H9 (cell line): ENCODE data around the gene NCLN. TPM values are rescaled to one million over a fixed set of nuclear protein-coding genes. Genes with fewer than 3 reads are reported as not detected.

Experiments used
- DNase-seq: peaks from one replicate; pipeline ENCODE4 v3.0.0-alpha.2; 2017
- H2AFZ ChIP-seq: one replicate; pipeline ENCODE4 v1.6.1; 2013; ENCODE audit warnings: mild to moderate bottlenecking, low read length, control low read depth, moderate library complexity
- H2AK5ac ChIP-seq: 2 replicates; pipeline ENCODE4 v1.6.1; 2013; ENCODE audit warnings: low read length, control low read depth, mixed read lengths; ENCODE audit not compliant: insufficient read length
- H2BK120ac ChIP-seq: one replicate; pipeline ENCODE4 v1.6.1; 2013; ENCODE audit warnings: low read depth, mild to moderate bottlenecking, low read length, control low read depth, inconsistent platforms; ENCODE audit not compliant: poor library complexity, severe bottlenecking
- H2BK12ac ChIP-seq: 2 replicates; pipeline ENCODE4 v1.6.1; 2013; ENCODE audit warnings: low read length, control low read depth, mixed read lengths, low read depth; ENCODE audit not compliant: insufficient read length
- H2BK15ac ChIP-seq: 2 replicates; pipeline ENCODE4 v1.6.1; 2013; ENCODE audit warnings: low read depth, low read length, control low read depth
- H2BK20ac ChIP-seq: one replicate; pipeline ENCODE4 v1.6.1; 2013; ENCODE audit warnings: low read depth, mild to moderate bottlenecking, low read length, control low read depth, inconsistent platforms; ENCODE audit not compliant: poor library complexity, severe bottlenecking
- H2BK5ac ChIP-seq: 2 replicates; pipeline ENCODE4 v1.6.1; 2013; ENCODE audit warnings: low read length, control low read depth, mixed read lengths; ENCODE audit not compliant: insufficient read length
- H3K14ac ChIP-seq: 2 replicates; pipeline ENCODE4 v1.6.1; 2013; ENCODE audit warnings: low read length, control low read depth; ENCODE audit not compliant: insufficient read depth
- H3K18ac ChIP-seq: 2 replicates; pipeline ENCODE4 v1.6.1; 2013; ENCODE audit warnings: low read depth, mild to moderate bottlenecking, mixed read lengths, low read length, control low read depth; ENCODE audit not compliant: insufficient read length
- H3K23ac ChIP-seq: 2 replicates; pipeline ENCODE4 v1.6.1; 2013; ENCODE audit warnings: low read length, control low read depth, mixed read lengths, low read depth; ENCODE audit not compliant: insufficient read length
- H3K23me2 ChIP-seq: 2 replicates; pipeline ENCODE4 v1.6.1; 2013; ENCODE audit warnings: low read depth, mild to moderate bottlenecking, mixed read lengths, low read length, control low read depth; ENCODE audit not compliant: insufficient read length, poor library complexity, severe bottlenecking
- H3K27ac ChIP-seq: 2 replicates; pipeline ENCODE4 v1.5.1; 2013; ENCODE audit warnings: low read length, control low read depth, mixed read lengths, low read depth; ENCODE audit not compliant: insufficient read length
- H3K27me3 ChIP-seq: 2 replicates; pipeline ENCODE4 v1.6.1; 2013; ENCODE audit warnings: low read length, control low read depth, inconsistent platforms; ENCODE audit not compliant: insufficient read depth
- H3K4ac ChIP-seq: 2 replicates; pipeline ENCODE4 v1.6.1; 2013; ENCODE audit warnings: low read depth, mild to moderate bottlenecking, control low read depth, inconsistent platforms, low read length, moderate library complexity
- H3K4me1 ChIP-seq: 2 replicates; pipeline ENCODE4 v1.6.1; 2013; ENCODE audit warnings: low read length, control low read depth, inconsistent platforms; ENCODE audit not compliant: insufficient read depth
- H3K4me2 ChIP-seq: 2 replicates; pipeline ENCODE4 v1.6.1; 2013; ENCODE audit warnings: low read length, control low read depth, mixed read lengths; ENCODE audit not compliant: insufficient read length, insufficient read depth
- H3K56ac ChIP-seq: 2 replicates; pipeline ENCODE4 v1.6.1; 2013; ENCODE audit warnings: low read depth, mild to moderate bottlenecking, mixed read lengths, low read length, control low read depth; ENCODE audit not compliant: insufficient read length
- H3K79me1 ChIP-seq: 2 replicates; pipeline ENCODE4 v1.6.1; 2013; ENCODE audit warnings: low read depth, mild to moderate bottlenecking, moderate library complexity, low read length, control low read depth, inconsistent platforms; ENCODE audit not compliant: insufficient read depth, poor library complexity, severe bottlenecking
- H3K79me2 ChIP-seq: 2 replicates; pipeline ENCODE4 v1.6.1; 2013; ENCODE audit warnings: low read length, control low read depth, inconsistent platforms; ENCODE audit not compliant: insufficient read depth
- H3K9ac ChIP-seq: 2 replicates; pipeline ENCODE4 v1.6.1; 2013; ENCODE audit warnings: low read length, control low read depth, mixed read lengths; ENCODE audit not compliant: insufficient read length; ENCODE audit errors: extremely low read depth
- H3K9me3 ChIP-seq: one replicate; pipeline ENCODE4 v1.6.1; 2013; ENCODE audit warnings: low read depth, low read length, inconsistent platforms; ENCODE audit not compliant: control insufficient read depth
- H3T11ph ChIP-seq: one replicate; pipeline ENCODE4 v1.6.1; 2013; ENCODE audit warnings: mild to moderate bottlenecking, low read length, control low read depth, inconsistent platforms
- H4K20me1 ChIP-seq: one replicate; pipeline ENCODE4 v1.6.1; 2013; ENCODE audit not compliant: control insufficient read depth, insufficient read length, insufficient read depth
- H4K5ac ChIP-seq: 2 replicates; pipeline ENCODE4 v1.6.1; 2013; ENCODE audit warnings: low read depth, mild to moderate bottlenecking, mixed read lengths, low read length, control low read depth; ENCODE audit not compliant: insufficient read length
- H4K8ac ChIP-seq: replicated peaks from 2 replicates; pipeline ENCODE4 v1.6.1; 2013; ENCODE audit warnings: low read length, control low read depth, mixed read lengths, low read depth; ENCODE audit not compliant: insufficient read length
- H4K91ac ChIP-seq: 2 replicates; pipeline ENCODE4 v1.6.1; 2013; ENCODE audit warnings: low read depth, mild to moderate bottlenecking, moderate library complexity, mixed read lengths, low read length, control low read depth; ENCODE audit not compliant: insufficient read length
- H3K27ac Mint-ChIP-seq, 3 experiments: 2 replicates in 2 of 3; 3 replicates in 1 of 3; pipeline ENCODE4 v1.8.0; 2020 to 2021; ENCODE audit warnings: mixed read lengths in 3 of 3, mild to moderate bottlenecking in 1 of 3, moderate library complexity in 1 of 3
- H3K27me3 Mint-ChIP-seq: 2 replicates; pipeline ENCODE4 v1.8.0; 2021; ENCODE audit warnings: low read depth, mild to moderate bottlenecking, moderate library complexity, mixed read lengths
- H3K36me3 Mint-ChIP-seq, 3 experiments: 2 replicates in 2 of 3; 3 replicates in 1 of 3; pipeline ENCODE4 v1.8.0; 2020 to 2021; ENCODE audit warnings: low read depth in 3 of 3, mixed read lengths in 3 of 3; ENCODE audit not compliant: insufficient read depth in 1 of 3
- H3K4me1 Mint-ChIP-seq, 2 experiments: 2 replicates each; pipeline ENCODE4 v1.8.0; 2020; ENCODE audit warnings: mixed read lengths in 2 of 2
- H3K4me3 Mint-ChIP-seq, 2 experiments: 2 replicates in 1 of 2; 3 replicates in 1 of 2; pipeline ENCODE4 v1.8.0; 2020 to 2021; ENCODE audit warnings: mild to moderate bottlenecking in 2 of 2, mixed read lengths in 2 of 2, moderate library complexity in 1 of 2
- H3K9me3 Mint-ChIP-seq, 2 experiments: 2 replicates in 1 of 2; 3 replicates in 1 of 2; pipeline ENCODE4 v1.8.0; 2020; ENCODE audit warnings: mild to moderate bottlenecking in 2 of 2, mixed read lengths in 2 of 2, moderate library complexity in 1 of 2
- CTCF ChIP-seq: fragments of 200-600 bp; sonication (generic); conservative IDR thresholded peaks from 3 replicates; pipeline ENCODE4 v1.8.0; 2021; ENCODE audit warnings: antibody characterized with exemption, mild to moderate bottlenecking
- WGBS: extraction: QIAGEN DNeasy Blood & Tissue Kit; methylation state at CpG from one replicate; pipeline ENCODE4 v1.1.7; 2013; ENCODE audit warnings: missing lambda C conversion rate, low lambda C conversion rate, mixed read lengths; ENCODE audit not compliant: insufficient read length; ENCODE audit errors: extremely low coverage; 5-methylcytosine and 5-hydroxymethylcytosine counted together
- total RNA-seq: library from RNA; stranded (reverse); gene quantifications from 2 replicates; pipeline ENCODE4 v1.2.1, GENCODE V29; 2021

NCLN gene
- total RNA-seq, 1 experiment from 2014 or later, result 94.8 TPM

DNA sequence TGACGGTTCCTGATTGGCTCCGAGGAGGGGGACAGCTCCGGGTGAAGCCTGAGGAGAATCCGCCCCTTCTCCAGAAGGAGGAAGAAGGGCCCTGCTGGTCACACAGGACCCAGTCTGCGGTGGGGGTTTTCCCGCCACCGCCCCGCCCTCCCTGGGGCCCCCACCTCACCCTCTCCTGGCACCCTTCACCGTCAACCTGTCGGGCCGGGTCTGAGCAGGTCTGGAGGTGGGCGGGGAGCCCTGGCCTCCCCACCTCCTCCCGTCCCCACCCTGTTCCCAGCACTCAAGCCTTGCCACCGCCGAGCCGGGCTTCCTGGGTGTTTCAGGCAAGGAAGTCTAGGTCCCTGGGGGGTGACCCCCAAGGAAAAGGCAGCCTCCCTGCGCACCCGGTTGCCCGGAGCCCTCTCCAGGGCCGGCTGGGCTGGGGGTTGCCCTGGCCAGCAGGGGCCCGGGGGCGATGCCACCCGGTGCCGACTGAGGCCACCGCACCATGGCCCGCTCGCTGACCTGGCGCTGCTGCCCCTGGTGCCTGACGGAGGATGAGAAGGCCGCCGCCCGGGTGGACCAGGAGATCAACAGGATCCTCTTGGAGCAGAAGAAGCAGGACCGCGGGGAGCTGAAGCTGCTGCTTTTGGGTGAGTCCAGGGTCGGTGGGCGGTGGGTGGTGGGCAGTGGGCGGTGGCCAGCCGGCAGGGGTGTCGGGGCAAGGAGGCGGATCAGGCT is 49.6 kb upstream of the NCLN start, which contains the start of gene GNA15:
GNA15 (plus strand) TSS at position 73 of the 723 bp plus-strand sequence; CDS start at position 491, 418 bp downstream.
- Histone ChIP-seq H4K5ac (no peak within 1 kb of the TSS), H2AFZ (no peak within 1 kb of the TSS), H2BK12ac (no peak within 1 kb of the TSS), H3K27ac (no peak within 1 kb of the TSS), H3K4me2 (no peak within 1 kb of the TSS), H3K27me3 (no peaks in the 10 kb centered on the region), H3K23me2 (no peaks in the 10 kb centered on the region), H3K4me1 (no peaks in the 10 kb centered on the region), H3K18ac (no peak within 1 kb of the TSS), H4K8ac (no peak within 1 kb of the TSS), H2BK15ac (no peak within 1 kb of the TSS), H2BK120ac (no peak within 1 kb of the TSS), H4K20me1 (no peaks in the 10 kb centered on the region), H3K4ac (no peak within 1 kb of the TSS), H4K91ac (no peak within 1 kb of the TSS), H2AK5ac (no peak within 1 kb of the TSS), H3K14ac (no peak within 1 kb of the TSS), H3K9ac (no peak within 1 kb of the TSS), H2BK20ac (no peak within 1 kb of the TSS), H3T11ph (no peak within 1 kb of the TSS), H3K79me2 (no peaks in the 10 kb centered on the region), H3K56ac (no peak within 1 kb of the TSS), H3K79me1 (no peaks in the 10 kb centered on the region), H2BK5ac (no peak within 1 kb of the TSS), H3K23ac (no peak within 1 kb of the TSS), H3K9me3 (no peaks in the 10 kb centered on the region)
- no CpG with 5 or more reads among the region's 40 CpGs for WGBS
- Mint-ChIP-seq H3K4me1 (peaks cover 3 to 8% of the 10 kb centered on the region in 2 experiments; a peak in 3 of 4 replicates), H3K27ac (peak within 1 kb of the TSS in 1 of 3 experiments; percentile 40; a peak in 1 of 7 replicates), H3K27me3 (peaks cover 1% of the 10 kb centered on the region), H3K4me3 (no peak within 1 kb of the TSS), H3K36me3 (no peaks in the 10 kb centered on the region), H3K9me3 (no peaks in the 10 kb centered on the region)
- no peak for DNase-seq
- TF ChIP-seq CTCF, result no peak
